ENCODE data around the gene SCAPER. TPM values are rescaled to one million over a fixed set of nuclear protein-coding genes. Genes with fewer than 3 reads are reported as not detected.
A peak's percentile ranks its signal among the peaks of the same experiment; 100 is the strongest.

SCAPER gene
- polyA plus RNA-seq, 4 donors, result 8.1 to 25.9 (median 14.0) TPM

DNA sequence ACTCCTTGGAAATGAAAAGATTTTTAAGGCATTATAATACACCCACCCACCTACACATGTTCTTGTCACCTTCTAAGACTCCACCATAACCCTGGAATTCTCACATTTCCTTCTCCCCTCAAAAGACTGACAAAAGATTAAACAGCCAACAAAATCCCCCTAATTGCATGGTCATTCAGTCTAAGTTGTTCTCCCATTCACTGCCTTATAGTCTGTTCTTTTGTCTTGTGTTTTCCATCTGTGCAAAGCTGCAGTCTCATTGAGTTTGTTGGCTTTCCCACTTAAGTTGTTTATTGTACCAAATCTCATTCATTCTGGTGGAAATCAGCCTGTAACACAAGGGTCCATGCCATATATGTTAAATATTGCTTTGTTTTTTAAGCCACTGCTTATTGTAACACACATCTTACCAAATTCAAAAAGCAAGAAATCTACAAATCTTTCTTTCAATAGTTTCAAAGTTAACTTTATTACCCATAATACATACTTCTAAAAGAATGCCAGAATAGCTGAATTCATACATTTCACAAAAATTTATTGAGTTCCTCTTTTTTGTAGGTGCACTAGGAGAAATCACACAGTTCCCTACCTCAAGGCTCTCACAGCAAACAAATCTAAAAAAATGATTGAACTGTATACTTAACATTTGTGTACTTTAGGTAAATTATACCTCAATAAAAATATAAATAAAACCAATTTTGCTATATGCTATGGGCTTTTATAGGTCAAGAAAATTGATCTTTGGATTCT lies 24.0 kb upstream of the SCAPER start:
- Histone ChIP-seq H3K36me3 (ENCODE audit: control insufficient read depth in 3 of 3, insufficient read depth in 2 of 3, low read depth in 1 of 3, low read length in 3 of 3) (peaks cover 0 to 3% (median 0%) of the 10 kb centered on the region in 3 donors), H3K4me3 (ENCODE audit: low read depth in 1 of 3, low read length in 3 of 3) (no peak overlapping the region), H3K4me1 (ENCODE audit: control insufficient read depth in 3 of 3, insufficient read depth in 2 of 3, low read depth in 1 of 3, low read length in 2 of 3) (peaks cover 0 to 14% (median 0%) of the 10 kb centered on the region in 3 donors), H3K27me3 (ENCODE audit: control insufficient read depth in 3 of 3, insufficient read depth in 3 of 3, low read length in 3 of 3) (no peaks in the 10 kb centered on the region), H3K9me3 (ENCODE audit: control insufficient read depth in 2 of 2, insufficient read depth in 1 of 2, low read depth in 1 of 2, low read length in 1 of 2) (no peaks in the 10 kb centered on the region), H3K27ac (ENCODE audit: low read depth in 1 of 3, low read length in 2 of 3) (no peak overlapping the region)
- DNase-seq (no peak), FAIRE-seq (no peak)

DNA sequence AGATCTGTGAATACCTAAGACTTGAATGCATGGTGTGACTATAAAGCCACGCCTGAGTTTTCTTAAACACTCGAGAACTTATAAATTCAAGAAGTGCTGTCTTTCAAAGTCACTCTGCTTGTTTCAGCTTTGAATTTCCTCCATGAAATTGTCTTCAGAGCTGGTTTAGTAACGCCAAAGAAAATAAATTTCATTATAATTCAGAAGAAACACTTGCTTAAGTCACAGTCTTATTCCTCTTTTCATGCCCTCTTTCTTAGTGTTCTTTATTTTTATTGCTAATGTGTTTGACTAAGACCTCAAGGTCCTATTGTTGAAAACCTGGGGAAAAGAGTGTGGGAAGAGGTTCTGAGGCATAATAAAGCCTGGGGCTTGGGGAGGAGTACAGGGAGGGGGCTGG lies 23.1 kb upstream of the SCAPER start:
- no peak overlapping the region for H3K4me3 ChIP-seq (ENCODE audit: low read depth in 1 of 3, low read length in 3 of 3)
- WGBS, 3 donors, result 76 to 86% (median 79%) methylated on average over 3 of the region's 3 CpGs
- no peak for FAIRE-seq
- DNase-seq, result no peak
- no peak overlapping the region for H3K27ac ChIP-seq (ENCODE audit: low read depth in 1 of 3, low read length in 2 of 3)
- no peaks in the 10 kb centered on the region for H3K9me3 ChIP-seq (ENCODE audit: control insufficient read depth in 2 of 2, insufficient read depth in 1 of 2, low read depth in 1 of 2, low read length in 1 of 2)
- no peaks in the 10 kb centered on the region for H3K36me3 ChIP-seq (ENCODE audit: control insufficient read depth in 3 of 3, insufficient read depth in 2 of 3, low read depth in 1 of 3, low read length in 3 of 3)
- peaks cover 0 to 14% (median 0%) of the 10 kb centered on the region in 3 donors for H3K4me1 ChIP-seq (ENCODE audit: control insufficient read depth in 3 of 3, insufficient read depth in 2 of 3, low read depth in 1 of 3, low read length in 2 of 3)
- H3K27me3 ChIP-seq (ENCODE audit: control insufficient read depth in 3 of 3, insufficient read depth in 3 of 3, low read length in 3 of 3), result no peaks in the 10 kb centered on the region

DNA sequence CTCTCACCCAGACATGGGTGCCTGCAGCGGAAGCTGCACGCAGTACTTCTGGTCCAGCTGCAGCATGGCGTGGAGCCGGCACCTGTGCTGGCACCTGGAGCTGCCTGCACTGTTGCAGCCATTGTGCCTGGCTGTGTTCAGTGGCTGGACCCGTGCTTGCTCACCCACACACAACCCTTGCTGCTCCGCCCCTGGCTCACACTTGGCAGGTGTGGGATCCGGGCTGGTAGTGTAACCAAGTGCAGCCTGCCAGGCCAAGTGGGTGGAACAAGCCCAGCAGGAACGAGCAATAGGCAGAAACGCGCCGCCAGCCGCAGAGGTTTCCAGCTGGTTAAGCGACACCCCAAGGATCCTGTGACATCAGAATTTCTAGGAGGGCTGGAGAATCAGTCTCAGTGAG lies 11.2 kb upstream of the SCAPER start:
- Histone ChIP-seq H3K27me3 (ENCODE audit: control insufficient read depth in 3 of 3, insufficient read depth in 3 of 3, low read length in 3 of 3) (no peaks in the 10 kb centered on the region), H3K27ac (ENCODE audit: low read depth in 1 of 3, low read length in 2 of 3) (no peak overlapping the region), H3K9me3 (ENCODE audit: control insufficient read depth in 2 of 2, insufficient read depth in 1 of 2, low read depth in 1 of 2, low read length in 1 of 2) (no peaks in the 10 kb centered on the region), H3K4me3 (ENCODE audit: low read depth in 1 of 3, low read length in 3 of 3) (no peak overlapping the region), H3K4me1 (ENCODE audit: control insufficient read depth in 3 of 3, insufficient read depth in 2 of 3, low read depth in 1 of 3, low read length in 2 of 3) (no peaks in the 10 kb centered on the region), H3K36me3 (ENCODE audit: control insufficient read depth in 3 of 3, insufficient read depth in 2 of 3, low read depth in 1 of 3, low read length in 3 of 3) (no peaks in the 10 kb centered on the region)
- FAIRE-seq, result no peak
- DNase-seq, result no peak
- 82 to 89% (median 86%) methylated on average over 13 of the region's 13 CpGs for WGBS, 3 donors

DNA sequence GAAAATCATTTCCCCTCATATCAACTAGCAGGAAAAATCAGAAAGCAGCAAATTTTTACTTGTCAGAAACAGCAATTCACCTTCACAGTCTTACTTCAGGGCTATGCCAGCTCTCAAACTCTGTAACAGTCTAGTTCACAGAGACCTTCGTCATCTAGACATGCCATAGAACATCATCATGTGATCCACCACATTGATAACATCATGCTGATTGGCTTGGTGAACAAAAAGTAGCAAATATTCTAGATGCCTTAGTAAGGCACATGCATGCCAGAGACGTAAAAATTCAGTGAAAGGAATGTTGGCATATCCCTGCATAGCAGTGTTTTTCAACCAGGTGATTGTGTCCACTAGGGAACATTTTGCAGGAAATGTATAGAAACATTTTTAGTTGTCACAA lies 8.6 kb upstream of the SCAPER start:
- no peak for FAIRE-seq
- 79 to 83% (median 81%) methylated on average over 2 of the region's 2 CpGs for whole genome bisulfite sequencing, 3 donors

DNA sequence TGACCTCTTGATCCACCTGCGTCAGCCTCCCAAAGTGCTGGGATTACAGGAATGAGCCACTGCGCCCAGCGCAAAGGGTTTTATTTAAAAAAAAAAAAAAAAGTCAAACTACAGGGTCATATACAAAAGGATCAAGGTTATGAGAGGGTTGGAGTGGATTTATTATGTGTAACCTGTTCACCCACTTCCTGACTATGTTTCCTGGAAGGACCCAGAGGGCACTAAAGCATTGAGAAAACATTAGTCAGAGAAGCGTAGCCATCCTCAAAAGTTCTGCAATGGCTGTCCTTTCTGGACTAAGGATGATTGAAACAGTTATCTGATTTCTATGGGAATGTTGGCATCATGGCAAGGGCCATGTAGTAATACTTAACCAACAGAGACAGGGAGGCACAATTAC lies 7.3 kb upstream of the SCAPER start:
- Histone ChIP-seq H3K4me1 (ENCODE audit: control insufficient read depth in 3 of 3, insufficient read depth in 2 of 3, low read depth in 1 of 3, low read length in 2 of 3) (no peaks in the 10 kb centered on the region), H3K4me3 (ENCODE audit: low read depth in 1 of 3, low read length in 3 of 3) (no peak overlapping the region), H3K36me3 (ENCODE audit: control insufficient read depth in 3 of 3, insufficient read depth in 2 of 3, low read depth in 1 of 3, low read length in 3 of 3) (no peaks in the 10 kb centered on the region), H3K27ac (ENCODE audit: low read depth in 1 of 3, low read length in 2 of 3) (no peak overlapping the region), H3K27me3 (ENCODE audit: control insufficient read depth in 3 of 3, insufficient read depth in 3 of 3, low read length in 3 of 3) (no peaks in the 10 kb centered on the region), H3K9me3 (ENCODE audit: control insufficient read depth in 2 of 2, insufficient read depth in 1 of 2, low read depth in 1 of 2, low read length in 1 of 2) (no peaks in the 10 kb centered on the region)
- WGBS, 3 donors, result 79 to 86% (median 85%) methylated on average over 4 of the region's 4 CpGs
- no peak for DNase-seq
- FAIRE-seq, result no peak

More for the DNA sequence above, 8.6 kb upstream of the SCAPER start:
- Histone ChIP-seq H3K4me1 (ENCODE audit: control insufficient read depth in 3 of 3, insufficient read depth in 2 of 3, low read depth in 1 of 3, low read length in 2 of 3) (no peaks in the 10 kb centered on the region), H3K4me3 (ENCODE audit: low read depth in 1 of 3, low read length in 3 of 3) (no peak overlapping the region), H3K36me3 (ENCODE audit: control insufficient read depth in 3 of 3, insufficient read depth in 2 of 3, low read depth in 1 of 3, low read length in 3 of 3) (no peaks in the 10 kb centered on the region), H3K27me3 (ENCODE audit: control insufficient read depth in 3 of 3, insufficient read depth in 3 of 3, low read length in 3 of 3) (no peaks in the 10 kb centered on the region), H3K9me3 (ENCODE audit: control insufficient read depth in 2 of 2, insufficient read depth in 1 of 2, low read depth in 1 of 2, low read length in 1 of 2) (no peaks in the 10 kb centered on the region), H3K27ac (ENCODE audit: low read depth in 1 of 3, low read length in 2 of 3) (no peak overlapping the region)
- DNase-seq, result no peak

DNA sequence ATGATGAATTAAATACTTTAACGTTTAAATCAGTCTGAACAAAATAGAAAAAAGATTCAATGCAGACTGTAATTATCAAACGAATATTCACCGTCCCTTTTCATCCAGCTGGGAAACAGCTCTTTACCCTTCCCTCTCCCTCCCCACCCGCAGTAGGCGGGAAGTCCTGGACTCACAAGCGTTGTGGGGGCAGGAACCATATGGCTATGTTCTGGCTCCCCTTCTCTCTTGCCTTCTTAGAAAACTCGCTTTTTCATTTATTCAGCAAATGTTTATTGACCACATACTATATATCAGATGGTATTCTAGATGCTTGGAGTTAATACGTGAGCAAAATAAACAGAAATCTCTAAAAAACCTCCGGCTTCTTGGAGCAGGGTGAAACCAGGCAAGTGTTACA lies 715 bp upstream of the SCAPER start:
- H3K4me1 ChIP-seq (ENCODE audit: control insufficient read depth in 3 of 3, insufficient read depth in 2 of 3, low read depth in 1 of 3, low read length in 2 of 3), result peaks cover 0 to 9% (median 5%) of the 10 kb centered on the region in 3 donors
- H3K27ac ChIP-seq (ENCODE audit: low read depth in 1 of 3, low read length in 2 of 3), result peak overlapping the region; percentile 36 to 98 (median 67)
- FAIRE-seq, result no peak
- H3K27me3 ChIP-seq (ENCODE audit: control insufficient read depth in 3 of 3, insufficient read depth in 3 of 3, low read length in 3 of 3), result no peaks in the 10 kb centered on the region
- no peak for DNase-seq
- H3K4me3 ChIP-seq (ENCODE audit: low read depth in 1 of 3, low read length in 3 of 3), result peak overlapping the region in 2 of 3 donors; percentile 83 to 85
- H3K9me3 ChIP-seq (ENCODE audit: control insufficient read depth in 2 of 2, insufficient read depth in 1 of 2, low read depth in 1 of 2, low read length in 1 of 2), result peaks cover 0 to 3% of the 10 kb centered on the region in 2 donors
- WGBS, 3 donors, result 29 to 33% (median 32%) methylated on average over 9 of the region's 9 CpGs
- H3K36me3 ChIP-seq (ENCODE audit: control insufficient read depth in 3 of 3, insufficient read depth in 2 of 3, low read depth in 1 of 3, low read length in 3 of 3), result no peaks in the 10 kb centered on the region

DNA sequence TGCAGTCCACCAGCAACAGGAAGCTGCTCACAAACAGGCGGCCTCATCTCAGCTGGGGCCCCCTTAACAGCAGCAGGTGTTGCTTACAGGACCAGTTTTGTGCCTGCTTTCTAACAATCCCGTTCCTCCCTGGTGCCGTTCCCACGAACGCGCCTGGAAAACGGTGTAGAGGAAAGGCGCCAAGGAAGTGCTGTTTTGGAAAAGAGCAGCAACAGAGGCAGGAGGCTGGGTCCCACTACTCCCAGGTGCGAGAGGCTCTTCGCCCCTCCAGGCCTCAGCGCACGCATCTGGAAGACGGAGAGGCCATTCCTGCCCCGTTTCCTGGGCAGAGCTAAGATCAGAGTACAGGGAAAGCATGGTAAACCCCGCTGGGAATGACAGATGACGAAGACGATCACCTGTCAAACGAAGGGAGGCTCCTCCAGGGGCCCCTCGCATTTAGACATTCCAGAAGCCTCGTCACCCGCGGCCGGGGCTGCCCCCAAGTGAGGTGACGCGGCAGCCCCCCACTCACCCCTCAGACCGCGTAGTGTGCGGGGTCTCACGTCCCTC lies 603 bp downstream of the SCAPER start:
- Histone ChIP-seq H3K27ac (ENCODE audit: low read depth in 1 of 3, low read length in 2 of 3) (peak overlapping the region; percentile 67 to 98 (median 88)), H3K27me3 (ENCODE audit: control insufficient read depth in 3 of 3, insufficient read depth in 3 of 3, low read length in 3 of 3) (no peaks in the 10 kb centered on the region), H3K36me3 (ENCODE audit: control insufficient read depth in 3 of 3, insufficient read depth in 2 of 3, low read depth in 1 of 3, low read length in 3 of 3) (no peaks in the 10 kb centered on the region), H3K9me3 (ENCODE audit: control insufficient read depth in 2 of 2, insufficient read depth in 1 of 2, low read depth in 1 of 2, low read length in 1 of 2) (peaks cover 0 to 3% of the 10 kb centered on the region in 2 donors), H3K4me1 (ENCODE audit: control insufficient read depth in 3 of 3, insufficient read depth in 2 of 3, low read depth in 1 of 3, low read length in 2 of 3) (peaks cover 0 to 9% (median 5%) of the 10 kb centered on the region in 3 donors), H3K4me3 (ENCODE audit: low read depth in 1 of 3, low read length in 3 of 3) (peak overlapping the region; percentile 66 to 85 (median 83))
- DNase-seq (peak; percentile 61 to 86), FAIRE-seq (no peak)
- WGBS, 3 donors, result 1 to 2% (median 1%) methylated on average over 29 of the region's 29 CpGs

DNA sequence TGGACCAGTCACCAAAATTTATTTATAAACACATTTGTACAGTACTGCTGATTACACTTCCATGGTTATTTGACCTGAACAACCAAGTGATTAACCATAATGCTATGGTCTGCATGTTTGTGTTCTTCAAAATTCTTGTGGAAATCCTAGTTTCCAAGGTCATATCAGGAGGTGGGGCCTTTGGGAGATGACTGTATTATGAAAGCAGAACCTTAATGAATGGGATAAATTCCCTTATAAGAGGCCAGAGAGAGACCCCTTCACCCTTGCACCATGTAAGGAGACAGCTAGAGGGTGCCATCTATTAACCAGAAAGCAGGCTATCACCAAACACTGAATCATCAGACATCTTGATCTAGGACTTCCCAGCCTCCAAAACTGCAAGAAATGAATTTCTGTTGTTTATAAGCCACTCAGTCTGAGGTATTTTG lies 1.9 kb downstream of the SCAPER start:
- H3K27ac ChIP-seq (ENCODE audit: low read depth in 1 of 3, low read length in 2 of 3), result peak overlapping the region in 2 of 3 donors; percentile 5 to 98
- peaks cover 0 to 9% (median 5%) of the 10 kb centered on the region in 3 donors for H3K4me1 ChIP-seq (ENCODE audit: control insufficient read depth in 3 of 3, insufficient read depth in 2 of 3, low read depth in 1 of 3, low read length in 2 of 3)
- DNase-seq, result peak in 1 of 2 donors; percentile 31
- no peaks in the 10 kb centered on the region for H3K27me3 ChIP-seq (ENCODE audit: control insufficient read depth in 3 of 3, insufficient read depth in 3 of 3, low read length in 3 of 3)
- H3K36me3 ChIP-seq (ENCODE audit: control insufficient read depth in 3 of 3, insufficient read depth in 2 of 3, low read depth in 1 of 3, low read length in 3 of 3), result peaks cover 0 to 4% (median 0%) of the 10 kb centered on the region in 3 donors
- H3K4me3 ChIP-seq (ENCODE audit: low read depth in 1 of 3, low read length in 3 of 3), result no peak overlapping the region
- FAIRE-seq, result no peak
- peaks cover 0 to 7% of the 10 kb centered on the region in 2 donors for H3K9me3 ChIP-seq (ENCODE audit: control insufficient read depth in 2 of 2, insufficient read depth in 1 of 2, low read depth in 1 of 2, low read length in 1 of 2)

Data from small intestine (tissue), 7 donors.